GM08714 (cell line): Measurements from ENCODE around the gene NADK2.
"Not testable (repeated sequence)": the region's sequence is repeated elsewhere in the genome, so short reads cannot be mapped to it uniquely, and the experiment has no call there.

ENCODE experiments used
- H3K4me3 ChIP-seq: fragments of 200-500 bp; sonication (Bioruptor generic); 2 replicates; pipeline ENCODE4 v1.5.1; 2014; ENCODE audit warnings: mild to moderate bottlenecking, low read length, inconsistent platforms
- ZNF274 ChIP-seq: IDR thresholded peaks from 2 replicates; pipeline ENCODE4 v1.6.1; 2012; ENCODE audit warnings: mild to moderate bottlenecking, low read depth, low read length

NADK2 gene

GRCh38 chr5:36205329-36205728, 36.4 kb downstream of the NADK2 start:
- TF ChIP-seq ZNF274: no peak
- H3K4me3 ChIP-seq: no peak overlapping the region

DNA sequence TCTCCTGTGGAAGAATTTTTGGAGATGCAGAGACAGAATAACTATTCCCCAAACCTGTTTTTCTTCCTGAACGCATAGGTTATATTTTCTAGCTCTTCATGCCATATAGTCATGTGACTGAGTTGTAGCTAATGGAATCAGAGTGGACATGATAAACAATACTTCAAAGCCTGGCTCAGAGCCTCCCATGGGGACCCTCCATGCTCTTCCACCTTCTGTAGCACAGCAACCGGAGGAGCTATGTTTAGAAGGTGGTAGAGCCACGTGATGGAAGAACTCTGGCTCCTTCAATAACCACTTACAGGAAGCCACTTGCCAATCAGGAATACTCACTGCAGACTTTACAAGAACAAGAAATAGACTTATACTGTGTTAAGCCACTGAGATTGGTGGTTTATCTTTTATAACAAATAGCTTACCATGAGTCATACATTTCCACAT, 39.2 kb downstream of the NADK2 start:
- no peak for TF ChIP-seq ZNF274
- no peak overlapping the region for H3K4me3 ChIP-seq

- TF ChIP-seq ZNF274: no peak
- H3K4me3 ChIP-seq: no peak overlapping the region
Measured at GRCh38 chr5:36200513-36200912, 41.2 kb downstream of the NADK2 start.

GRCh38 chr5:36199620-36200019, 42.1 kb downstream of the NADK2 start:
- TF ChIP-seq ZNF274: no peak
- no peak overlapping the region for H3K4me3 ChIP-seq

GRCh38 chr5:36198783-36199182, 42.9 kb downstream of the NADK2 start:
- not testable (repeated sequence) for H3K4me3 ChIP-seq

DNA sequence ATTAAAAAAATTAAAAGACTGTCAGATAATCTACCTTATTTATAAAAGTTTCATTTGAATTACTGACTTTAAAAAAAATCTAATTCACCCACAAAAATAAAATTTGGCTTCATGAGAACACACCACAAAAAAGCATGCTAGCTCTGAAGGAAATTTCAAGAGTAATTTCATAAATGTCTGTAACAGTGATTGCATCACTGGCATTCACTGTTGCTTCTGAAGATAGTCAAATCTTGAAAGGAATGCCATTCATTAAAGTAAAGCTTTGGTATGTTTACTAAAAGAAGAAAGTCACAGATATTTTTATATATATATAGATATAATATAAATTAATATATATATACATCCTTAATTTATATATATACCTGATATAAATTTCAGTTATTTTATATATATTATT, 43.4 kb downstream of the NADK2 start:
- TF ChIP-seq ZNF274: no peak

DNA sequence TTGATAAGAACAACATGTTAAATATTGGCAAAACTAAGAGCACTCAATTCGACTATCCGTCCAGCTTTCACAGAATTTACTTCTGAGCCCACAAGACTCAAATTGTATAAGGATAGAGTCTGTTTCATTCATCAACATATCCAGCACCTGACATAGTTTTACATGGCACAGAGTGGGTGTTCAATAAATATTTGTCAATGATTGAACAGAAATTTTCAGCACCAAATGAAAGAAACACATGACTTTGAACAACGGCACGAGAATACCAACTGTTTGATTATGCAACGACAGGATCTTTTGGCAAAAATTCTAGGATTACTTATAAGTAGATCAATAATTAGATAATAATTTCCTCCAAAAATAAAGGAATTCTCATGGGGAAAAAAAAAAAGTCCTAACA, 48.0 kb downstream of the NADK2 start:
- no peak for TF ChIP-seq ZNF274
- H3K4me3 ChIP-seq: no peak overlapping the region

More for the DNA sequence above, 43.4 kb downstream of the NADK2 start:
- no peak overlapping the region for H3K4me3 ChIP-seq

DNA sequence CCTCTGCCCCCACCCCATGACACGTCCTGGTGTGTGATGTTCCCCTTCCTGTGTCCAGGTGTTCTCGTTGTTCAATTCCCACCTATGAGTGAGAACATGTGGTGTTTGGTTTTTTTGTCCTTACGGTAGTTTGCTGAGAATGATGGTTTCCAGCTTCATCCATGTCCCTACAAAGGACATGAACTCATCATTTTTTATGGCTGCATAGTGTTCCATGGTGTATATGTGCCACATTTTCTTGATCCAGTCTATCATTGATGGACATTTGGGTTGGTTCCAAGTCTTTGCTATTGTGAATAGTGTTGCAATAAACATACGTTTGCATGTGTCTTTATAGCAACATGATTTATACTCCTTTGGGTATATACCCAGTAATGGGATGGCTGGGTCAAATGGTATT, 57.3 kb downstream of the NADK2 start:
- H3K4me3 ChIP-seq: not testable (repeated sequence)

- no peak overlapping the region for H3K4me3 ChIP-seq
- TF ChIP-seq ZNF274: no peak
Measured at GRCh38 chr5:36181774-36182173, 60.0 kb downstream of the NADK2 start.

DNA sequence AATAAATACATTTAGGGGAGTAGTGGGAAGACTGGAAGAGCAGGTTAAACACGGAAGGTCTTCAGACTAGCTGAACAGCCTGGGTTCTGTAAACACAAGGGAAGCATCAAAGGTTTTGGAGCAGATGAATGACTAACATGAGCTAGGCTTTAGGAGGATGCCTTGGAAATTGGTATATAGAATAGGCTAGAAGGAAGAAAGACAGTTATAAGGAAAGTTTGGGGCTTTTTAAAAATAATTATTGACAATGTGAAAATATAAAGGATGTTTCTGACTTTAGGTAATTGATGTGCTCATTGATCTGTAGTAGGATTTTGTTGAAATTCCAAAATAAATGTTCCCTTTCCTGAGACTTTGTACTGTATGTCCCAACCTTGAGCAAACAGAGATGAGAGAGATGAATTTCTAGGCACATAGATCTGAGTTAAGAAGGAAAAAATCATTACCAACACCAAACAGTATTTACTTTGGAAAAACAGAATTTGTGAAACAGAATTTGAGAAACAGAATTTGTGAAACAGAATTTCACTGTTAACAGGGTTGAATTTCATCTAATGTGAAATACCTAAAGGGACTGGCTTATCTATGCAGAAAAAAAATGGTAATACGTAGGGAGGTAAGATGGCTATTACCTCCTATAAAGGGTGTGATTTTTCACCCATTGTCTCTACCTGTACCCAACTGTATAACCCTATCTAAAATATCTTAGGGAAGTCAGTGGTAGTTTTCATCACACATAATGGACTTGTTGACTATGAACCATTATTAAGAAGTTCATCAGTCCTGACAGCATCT, 61.0 kb downstream of the NADK2 start:
- no peak for TF ChIP-seq ZNF274
- no peak overlapping the region for H3K4me3 ChIP-seq

- no peak overlapping the region for H3K4me3 ChIP-seq
- TF ChIP-seq ZNF274: no peak
Measured at GRCh38 chr5:36179950-36180349, 61.8 kb downstream of the NADK2 start.

DNA sequence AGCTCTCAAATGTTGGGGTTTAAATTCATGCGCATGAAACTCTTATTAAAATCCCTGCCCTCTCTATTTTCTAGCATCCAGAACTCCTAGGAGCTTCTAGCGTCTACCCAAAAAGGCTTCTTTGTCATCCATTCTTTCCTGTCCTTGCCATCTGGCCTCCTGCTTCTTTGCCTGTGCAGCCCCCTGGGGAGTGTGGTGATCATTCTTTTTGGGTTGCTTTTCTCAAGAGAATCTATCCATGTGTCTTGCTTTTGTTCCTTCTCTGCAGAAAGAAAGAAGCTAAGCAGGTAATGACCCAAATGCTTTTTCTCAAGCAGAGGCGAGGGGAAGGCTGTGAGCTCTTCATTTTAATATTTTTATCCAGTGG, 63.2 kb downstream of the NADK2 start:
- TF ChIP-seq ZNF274: no peak
- no peak overlapping the region for H3K4me3 ChIP-seq

DNA sequence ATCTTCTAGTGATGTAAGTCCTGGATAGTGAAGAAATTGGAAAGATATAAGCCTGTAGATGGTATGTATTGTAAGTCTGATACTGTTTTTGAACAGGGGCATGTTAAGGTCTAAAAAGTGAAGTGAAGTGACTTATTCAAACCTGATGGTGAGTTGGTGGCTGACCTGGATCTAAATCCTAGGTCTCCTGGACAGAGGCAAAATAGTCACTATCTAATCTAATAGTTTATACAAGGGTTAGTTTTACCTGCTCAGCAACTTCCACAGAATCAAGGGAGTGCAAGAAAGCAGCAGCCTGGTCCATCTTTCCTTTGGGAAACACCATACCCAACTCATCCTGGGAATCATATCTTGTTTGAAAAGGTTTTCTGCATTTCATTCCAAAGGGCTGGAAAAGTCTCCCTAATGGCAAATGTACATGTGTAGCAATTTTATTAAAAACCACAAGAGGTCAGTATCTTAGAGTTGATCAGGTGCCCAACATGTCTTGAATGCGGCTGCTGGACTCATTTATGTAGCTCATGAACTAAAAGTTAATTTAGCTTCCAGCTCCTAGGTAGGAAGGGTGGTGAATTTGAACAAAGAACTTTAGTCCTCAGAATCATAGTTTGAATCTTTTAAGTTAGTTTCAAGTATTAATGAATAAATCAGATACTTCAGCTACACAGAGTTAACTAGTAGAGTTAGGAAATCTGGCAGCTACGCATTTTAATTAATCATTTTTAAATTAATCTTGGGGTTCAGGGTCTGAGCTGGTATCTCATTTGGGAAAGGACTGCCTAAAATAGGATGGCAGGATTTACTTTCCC, 63.8 kb downstream of the NADK2 start:
- no peak for TF ChIP-seq ZNF274
- H3K4me3 ChIP-seq: no peak overlapping the region

DNA sequence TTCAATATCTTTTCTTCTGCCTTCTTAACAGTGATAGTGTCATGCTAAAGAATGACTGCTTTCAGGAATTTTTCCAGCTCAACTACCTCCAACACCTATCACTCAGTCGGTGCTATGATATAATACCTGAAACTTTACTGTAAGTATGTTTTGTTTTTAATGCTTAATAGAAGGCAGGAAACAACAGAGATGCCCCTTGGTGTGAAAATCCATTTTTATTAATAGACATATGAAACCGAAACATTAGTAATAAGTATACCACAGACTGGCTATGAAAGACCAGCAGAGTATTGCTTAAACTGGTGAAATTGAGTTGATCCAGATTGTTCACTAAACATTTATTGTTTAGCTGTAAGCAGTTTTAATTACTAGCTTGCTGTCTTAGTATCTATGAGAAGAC, 64.6 kb downstream of the NADK2 start:
- no peak overlapping the region for H3K4me3 ChIP-seq
- TF ChIP-seq ZNF274: no peak

- TF ChIP-seq ZNF274: no peak
- no peak overlapping the region for H3K4me3 ChIP-seq
Measured at GRCh38 chr5:36175043-36175442, 66.7 kb downstream of the NADK2 start.
